HFFc6 (cell line): Measurements from ENCODE around the gene AQP6. TPM values are rescaled to one million over a fixed set of nuclear protein-coding genes. Genes with fewer than 3 reads are reported as not detected.
A peak's percentile ranks its signal among the peaks of the same experiment; 100 is the strongest.

Source experiments
- DNase-seq: peaks from one replicate; pipeline ENCODE4 v3.0.0-alpha.2; 2018
- H3K27ac Mint-ChIP-seq: 2 replicates; pipeline ENCODE4 v1.8.0; 2020; ENCODE audit warnings: mild to moderate bottlenecking, mixed read lengths
- H3K27me3 Mint-ChIP-seq: 2 replicates; pipeline ENCODE4 v1.8.0; 2021; ENCODE audit warnings: mild to moderate bottlenecking, moderate library complexity, mixed read lengths; ENCODE audit not compliant: insufficient read depth
- H3K36me3 Mint-ChIP-seq: 2 replicates; pipeline ENCODE4 v1.8.0; 2021; ENCODE audit warnings: low read depth, mixed read lengths
- H3K4me1 Mint-ChIP-seq: 2 replicates; pipeline ENCODE4 v1.8.0; 2020; ENCODE audit warnings: low read depth, mixed read lengths
- H3K4me3 Mint-ChIP-seq: 2 replicates; pipeline ENCODE4 v1.8.0; 2020; ENCODE audit warnings: mild to moderate bottlenecking, moderate library complexity, mixed read lengths
- H3K9me3 Mint-ChIP-seq: 2 replicates; pipeline ENCODE4 v1.8.0; 2020; ENCODE audit warnings: mild to moderate bottlenecking, mixed read lengths
- CTCF ChIP-seq: fragments of 200-600 bp; sonication (generic); IDR thresholded peaks from 2 replicates; pipeline ENCODE4 v1.5.0; 2021; ENCODE audit warnings: antibody characterized with exemption, mild to moderate bottlenecking
- total RNA-seq, 6 experiments: library from RNA; stranded (reverse); fragmentation: NEBNext Ultra II Directional; extraction: Animal tissue kit (Norgen Biotek cat#: 25700); gene quantifications; 2 replicates in 1 of 6; 3 replicates in 5 of 6; pipeline ENCODE4 v1.2.3, GENCODE V29; 2021

AQP6 gene
- total RNA-seq, 6 experiments from 2014 or later: not detected

- DNase-seq: no peak
- Mint-ChIP-seq H3K36me3 (no peaks in the 10 kb centered on the region), H3K27me3 (peaks cover 9% of the 10 kb centered on the region), H3K27ac (no peak overlapping the region), H3K4me1 (no peaks in the 10 kb centered on the region), H3K4me3 (no peak overlapping the region), H3K9me3 (no peaks in the 10 kb centered on the region)
- TF ChIP-seq CTCF: no peak
These were observed 2.1 kb upstream of the AQP6 start for GRCh38 chr12:49970658-49971057.

- Mint-ChIP-seq H3K27me3 (peaks cover 8% of the 10 kb centered on the region), H3K4me3 (no peak overlapping the region), H3K27ac (no peak overlapping the region), H3K36me3 (no peaks in the 10 kb centered on the region), H3K4me1 (no peaks in the 10 kb centered on the region), H3K9me3 (no peaks in the 10 kb centered on the region)
- DNase-seq: no peak
- no peak for TF ChIP-seq CTCF
These were observed 1.6 kb upstream of the AQP6 start for GRCh38 chr12:49971141-49971540.

- no peak for TF ChIP-seq CTCF
- Mint-ChIP-seq H3K27ac (no peak overlapping the region), H3K27me3 (peaks cover 4% of the 10 kb centered on the region), H3K4me1 (no peaks in the 10 kb centered on the region), H3K36me3 (no peaks in the 10 kb centered on the region), H3K4me3 (no peak overlapping the region), H3K9me3 (no peaks in the 10 kb centered on the region)
- DNase-seq: no peak
These were observed 618 bp upstream of the AQP6 start for GRCh38 chr12:49972129-49972528.

GRCh38 chr12:49973361-49973830, 649 bp downstream of the AQP6 start:
- Mint-ChIP-seq H3K36me3 (no peaks in the 10 kb centered on the region), H3K27ac (no peak overlapping the region), H3K9me3 (no peaks in the 10 kb centered on the region), H3K4me3 (no peak overlapping the region), H3K27me3 (peaks cover 4% of the 10 kb centered on the region), H3K4me1 (no peaks in the 10 kb centered on the region)
- DNase-seq: no peak
- TF ChIP-seq CTCF: no peak

GRCh38 chr12:49974231-49974675, 1.5 kb downstream of the AQP6 start:
- peak; percentile 73 for TF ChIP-seq CTCF
- Mint-ChIP-seq H3K4me3 (no peak overlapping the region), H3K36me3 (no peaks in the 10 kb centered on the region), H3K27me3 (peaks cover 4% of the 10 kb centered on the region), H3K4me1 (no peaks in the 10 kb centered on the region), H3K27ac (no peak overlapping the region), H3K9me3 (no peaks in the 10 kb centered on the region)
- DNase-seq: peak; percentile 31
